ENCODE measurements around the gene AMIGO1.

Gene AMIGO1

GRCh38 chr1:109543988-109544735, 34.6 kb upstream of the AMIGO1 start:
- no peak overlapping the region for H3K4me2 ChIP-seq (ENCODE audit: low read length)
- DNase-seq: no peak
- no peak overlapping the region for H2BK12ac ChIP-seq (ENCODE audit: low read length)
- no peak overlapping the region for H3K18ac ChIP-seq (ENCODE audit: low read length)
- no peak overlapping the region for H3K9ac ChIP-seq (ENCODE audit: low read length)
- no peak overlapping the region for H3K27ac ChIP-seq (ENCODE audit: low read depth, low read length)
- H3K79me1 ChIP-seq (ENCODE audit: low read length): peaks cover 6% of the 10 kb centered on the region
- H3K23ac ChIP-seq (ENCODE audit: low read length): no peak overlapping the region
- H2AK5ac ChIP-seq (ENCODE audit: low read length): no peak overlapping the region
- H3K14ac ChIP-seq (ENCODE audit: low read length): no peak overlapping the region
- WGBS (ENCODE audit: extremely low coverage, insufficient coverage, insufficient read length): no CpG with 5 or more reads among the region's 14 CpGs
- no peak overlapping the region for H2BK120ac ChIP-seq (ENCODE audit: insufficient read depth, low read length, poor library complexity)
- no peak overlapping the region for H4K8ac ChIP-seq (ENCODE audit: low read depth, low read length)
- no peak overlapping the region for H4K12ac ChIP-seq (ENCODE audit: low read depth, low read length)
- H4K91ac ChIP-seq (ENCODE audit: low read depth, low read length): no peak overlapping the region
- no peak overlapping the region for H3K4me3 ChIP-seq (ENCODE audit: low read depth, low read length)
- H3K79me2 ChIP-seq (ENCODE audit: control insufficient read depth, insufficient read depth, low read length, poor library complexity): peaks cover 9% of the 10 kb centered on the region
- no peak overlapping the region for H2AFZ ChIP-seq (ENCODE audit: insufficient read depth, low read length, poor library complexity)
- no peaks in the 10 kb centered on the region for H3K27me3 ChIP-seq (ENCODE audit: insufficient read depth, low read length)
- no peaks in the 10 kb centered on the region for H3K36me3 ChIP-seq (ENCODE audit: control insufficient read depth in 1 of 2, insufficient read depth in 2 of 2, low read length in 2 of 2)
- H3K4me1 ChIP-seq (ENCODE audit: control insufficient read depth in 1 of 2, insufficient read depth in 2 of 2, low read length in 2 of 2): peaks cover 3 to 4% of the 10 kb centered on the region in 2 experiments
- no peaks in the 10 kb centered on the region for H3K9me3 ChIP-seq (ENCODE audit: insufficient read depth, low read depth, low read length)
- H3K4ac ChIP-seq (ENCODE audit: low read depth, low read length): no peak overlapping the region
- no peak overlapping the region for H2BK5ac ChIP-seq (ENCODE audit: low read depth, low read length, poor library complexity)

GRCh38 chr1:109543283-109543987, 33.9 kb upstream of the AMIGO1 start:
- no peak overlapping the region for H3K23ac ChIP-seq (ENCODE audit: low read length)
- H3K36me3 ChIP-seq (ENCODE audit: control insufficient read depth in 1 of 2, insufficient read depth in 2 of 2, low read length in 2 of 2): no peaks in the 10 kb centered on the region
- H2AK5ac ChIP-seq (ENCODE audit: low read length): no peak overlapping the region
- no peak overlapping the region for H2BK12ac ChIP-seq (ENCODE audit: low read length)
- H3K79me2 ChIP-seq (ENCODE audit: control insufficient read depth, insufficient read depth, low read length, poor library complexity): peaks cover 2% of the 10 kb centered on the region
- H3K4me1 ChIP-seq (ENCODE audit: control insufficient read depth in 1 of 2, insufficient read depth in 2 of 2, low read length in 2 of 2): peaks cover 3 to 4% of the 10 kb centered on the region in 2 experiments
- no peak overlapping the region for H3K4me3 ChIP-seq (ENCODE audit: low read depth, low read length)
- no peak overlapping the region for H2AFZ ChIP-seq (ENCODE audit: insufficient read depth, low read length, poor library complexity)
- no peak overlapping the region for H3K27ac ChIP-seq (ENCODE audit: low read depth, low read length)
- H3K79me1 ChIP-seq (ENCODE audit: low read length): peaks cover 2% of the 10 kb centered on the region
- no peak overlapping the region for H4K12ac ChIP-seq (ENCODE audit: low read depth, low read length)
- H3K9me3 ChIP-seq (ENCODE audit: insufficient read depth, low read depth, low read length): no peaks in the 10 kb centered on the region
- peak in 1 of 2 donors; percentile 16 for DNase-seq
- no CpG with 5 or more reads among the region's 24 CpGs for WGBS (ENCODE audit: extremely low coverage, insufficient coverage, insufficient read length)
- no peak overlapping the region for H3K4ac ChIP-seq (ENCODE audit: low read depth, low read length)
- H2BK5ac ChIP-seq (ENCODE audit: low read depth, low read length, poor library complexity): no peak overlapping the region
- H3K9ac ChIP-seq (ENCODE audit: low read length): no peak overlapping the region
- no peak overlapping the region for H4K8ac ChIP-seq (ENCODE audit: low read depth, low read length)
- H2BK120ac ChIP-seq (ENCODE audit: insufficient read depth, low read length, poor library complexity): no peak overlapping the region
- no peak overlapping the region for H3K18ac ChIP-seq (ENCODE audit: low read length)
- H3K27me3 ChIP-seq (ENCODE audit: insufficient read depth, low read length): no peaks in the 10 kb centered on the region
- no peak overlapping the region for H4K91ac ChIP-seq (ENCODE audit: low read depth, low read length)
- H3K14ac ChIP-seq (ENCODE audit: low read length): no peak overlapping the region
- H3K4me2 ChIP-seq (ENCODE audit: low read length): no peak overlapping the region

- H3K9me3 ChIP-seq (ENCODE audit: insufficient read depth, low read depth, low read length): no peaks in the 10 kb centered on the region
- no peak overlapping the region for H2BK5ac ChIP-seq (ENCODE audit: low read depth, low read length, poor library complexity)
- H2BK12ac ChIP-seq (ENCODE audit: low read length): no peak overlapping the region
- H3K14ac ChIP-seq (ENCODE audit: low read length): no peak overlapping the region
- no peak overlapping the region for H3K9ac ChIP-seq (ENCODE audit: low read length)
- H3K79me2 ChIP-seq (ENCODE audit: control insufficient read depth, insufficient read depth, low read length, poor library complexity): no peaks in the 10 kb centered on the region
- no peak overlapping the region for H4K8ac ChIP-seq (ENCODE audit: low read depth, low read length)
- no peak overlapping the region for H3K4me2 ChIP-seq (ENCODE audit: low read length)
- no peak overlapping the region for H4K12ac ChIP-seq (ENCODE audit: low read depth, low read length)
- H3K27ac ChIP-seq (ENCODE audit: low read depth, low read length): no peak overlapping the region
- no peak overlapping the region for H3K23ac ChIP-seq (ENCODE audit: low read length)
- DNase-seq: no peak
- H3K4me1 ChIP-seq (ENCODE audit: control insufficient read depth in 1 of 2, insufficient read depth in 2 of 2, low read length in 2 of 2): peaks cover 3 to 4% of the 10 kb centered on the region in 2 experiments
- no CpG with 5 or more reads among the region's 10 CpGs for WGBS (ENCODE audit: extremely low coverage, insufficient coverage, insufficient read length)
- no peak overlapping the region for H3K18ac ChIP-seq (ENCODE audit: low read length)
- no peak overlapping the region for H2AK5ac ChIP-seq (ENCODE audit: low read length)
- H2BK120ac ChIP-seq (ENCODE audit: insufficient read depth, low read length, poor library complexity): no peak overlapping the region
- H3K27me3 ChIP-seq (ENCODE audit: insufficient read depth, low read length): no peaks in the 10 kb centered on the region
- H3K79me1 ChIP-seq (ENCODE audit: low read length): peaks cover 2% of the 10 kb centered on the region
- H3K4ac ChIP-seq (ENCODE audit: low read depth, low read length): no peak overlapping the region
- H3K36me3 ChIP-seq (ENCODE audit: control insufficient read depth in 1 of 2, insufficient read depth in 2 of 2, low read length in 2 of 2): no peaks in the 10 kb centered on the region
- no peak overlapping the region for H3K4me3 ChIP-seq (ENCODE audit: low read depth, low read length)
- no peak overlapping the region for H2AFZ ChIP-seq (ENCODE audit: insufficient read depth, low read length, poor library complexity)
- no peak overlapping the region for H4K91ac ChIP-seq (ENCODE audit: low read depth, low read length)
Measured at GRCh38 chr1:109542657-109543056, 33.1 kb upstream of the AMIGO1 start.

- H2BK120ac ChIP-seq (ENCODE audit: insufficient read depth, low read length, poor library complexity): no peak overlapping the region
- no peak overlapping the region for H4K12ac ChIP-seq (ENCODE audit: low read depth, low read length)
- H3K4ac ChIP-seq (ENCODE audit: low read depth, low read length): no peak overlapping the region
- H3K18ac ChIP-seq (ENCODE audit: low read length): no peak overlapping the region
- H3K4me1 ChIP-seq (ENCODE audit: control insufficient read depth in 1 of 2, insufficient read depth in 2 of 2, low read length in 2 of 2): no peaks in the 10 kb centered on the region
- H3K79me2 ChIP-seq (ENCODE audit: control insufficient read depth, insufficient read depth, low read length, poor library complexity): no peaks in the 10 kb centered on the region
- no peak overlapping the region for H3K14ac ChIP-seq (ENCODE audit: low read length)
- H3K4me2 ChIP-seq (ENCODE audit: low read length): no peak overlapping the region
- H3K9me3 ChIP-seq (ENCODE audit: insufficient read depth, low read depth, low read length): no peaks in the 10 kb centered on the region
- H3K36me3 ChIP-seq (ENCODE audit: control insufficient read depth in 1 of 2, insufficient read depth in 2 of 2, low read length in 2 of 2): no peaks in the 10 kb centered on the region
- no peak overlapping the region for H2BK5ac ChIP-seq (ENCODE audit: low read depth, low read length, poor library complexity)
- no peak overlapping the region for H2AK5ac ChIP-seq (ENCODE audit: low read length)
- no peak overlapping the region for H4K8ac ChIP-seq (ENCODE audit: low read depth, low read length)
- no peak for DNase-seq
- H3K27ac ChIP-seq (ENCODE audit: low read depth, low read length): no peak overlapping the region
- no peak overlapping the region for H3K23ac ChIP-seq (ENCODE audit: low read length)
- no peak overlapping the region for H2BK12ac ChIP-seq (ENCODE audit: low read length)
- WGBS (ENCODE audit: extremely low coverage, insufficient coverage, insufficient read length): no CpG with 5 or more reads among the region's 3 CpGs
- no peaks in the 10 kb centered on the region for H3K27me3 ChIP-seq (ENCODE audit: insufficient read depth, low read length)
- H3K79me1 ChIP-seq (ENCODE audit: low read length): no peaks in the 10 kb centered on the region
- no peak overlapping the region for H4K91ac ChIP-seq (ENCODE audit: low read depth, low read length)
- H3K9ac ChIP-seq (ENCODE audit: low read length): no peak overlapping the region
- H2AFZ ChIP-seq (ENCODE audit: insufficient read depth, low read length, poor library complexity): no peak overlapping the region
- H3K4me3 ChIP-seq (ENCODE audit: low read depth, low read length): no peak overlapping the region
Measured at GRCh38 chr1:109541102-109541501, 31.6 kb upstream of the AMIGO1 start.

Measured in trophoblast cell (in vitro differentiated cells and primary cell).